MG63 (cell line): ENCODE data around the gene GALNT8. TPM values are rescaled to one million over a fixed set of nuclear protein-coding genes. Genes with fewer than 3 reads are reported as not detected.

Experiments
- DNase-seq: peaks from one replicate; pipeline ENCODE4 v3.0.0-alpha.2; 2020
- H3K27me3 ChIP-seq: fragments of 250-450 bp; sonication (Bioruptor Pico); 2 replicates; pipeline ENCODE4 v1.5.1; 2020; ENCODE audit warnings: mild to moderate bottlenecking, moderate library complexity
- H3K36me3 ChIP-seq: fragments of 250-450 bp; sonication (Bioruptor Pico); 2 replicates; pipeline ENCODE4 v1.5.1; 2020; ENCODE audit warnings: mild to moderate bottlenecking, moderate library complexity
- H3K4me3 ChIP-seq: fragments of 250-450 bp; sonication (Bioruptor Pico); 2 replicates; pipeline ENCODE4 v1.5.1; 2020; ENCODE audit warnings: mild to moderate bottlenecking, moderate library complexity
- H3K9me3 ChIP-seq: fragments of 250-450 bp; sonication (Bioruptor Pico); 2 replicates; pipeline ENCODE4 v1.5.1; 2020; ENCODE audit warnings: mild to moderate bottlenecking, moderate library complexity
- total RNA-seq: library from RNA; depleted of rRNA; stranded (reverse); fragments of >200 nt; shearing (Covaris generic); gene quantifications from 2 replicates; pipeline ENCODE4 v1.2.3, GENCODE V29; 2014; ENCODE audit warnings: low replicate concordance

The GALNT8 gene
- total RNA-seq, 1 experiment from 2014 or later: not detected

GRCh38 chr12:4779749-4780148, 59.5 kb downstream of the GALNT8 start:
- H3K36me3 ChIP-seq: no peaks in the 10 kb centered on the region
- H3K4me3 ChIP-seq: no peak overlapping the region
- peaks cover 15% of the 10 kb centered on the region for H3K27me3 ChIP-seq
- no peak for DNase-seq
- H3K9me3 ChIP-seq: no peaks in the 10 kb centered on the region

- Histone ChIP-seq H3K4me3 (no peak overlapping the region), H3K9me3 (no peaks in the 10 kb centered on the region), H3K36me3 (no peaks in the 10 kb centered on the region), H3K27me3 (peaks cover 5% of the 10 kb centered on the region; the same call in 1 of the 2 replicates)
- DNase-seq: no peak
Measured at GRCh38 chr12:4780641-4781611, 60.7 kb downstream of the GALNT8 start.

- no peak overlapping the region for H3K4me3 ChIP-seq
- DNase-seq: no peak
- H3K9me3 ChIP-seq: no peaks in the 10 kb centered on the region
- no peaks in the 10 kb centered on the region for H3K27me3 ChIP-seq
- no peaks in the 10 kb centered on the region for H3K36me3 ChIP-seq
Measured at GRCh38 chr12:4784404-4785054, 64.3 kb downstream of the GALNT8 start.

GRCh38 chr12:4786795-4787194, 66.6 kb downstream of the GALNT8 start:
- no peak overlapping the region for H3K4me3 ChIP-seq
- no peaks in the 10 kb centered on the region for H3K27me3 ChIP-seq
- H3K9me3 ChIP-seq: no peaks in the 10 kb centered on the region; the same call in 1 of the 2 replicates
- H3K36me3 ChIP-seq: no peaks in the 10 kb centered on the region
- no peak for DNase-seq

- no peak for DNase-seq
Measured at GRCh38 chr12:4787965-4788364, 67.8 kb downstream of the GALNT8 start.

GRCh38 chr12:4789776-4790175, 69.6 kb downstream of the GALNT8 start:
- Histone ChIP-seq H3K9me3 (no peaks in the 10 kb centered on the region; the same call in 1 of the 2 replicates), H3K4me3 (no peak overlapping the region)

More at GRCh38 chr12:4787965-4788364, 67.8 kb downstream of the GALNT8 start:
- Histone ChIP-seq H3K27me3 (no peaks in the 10 kb centered on the region), H3K4me3 (no peak overlapping the region), H3K9me3 (no peaks in the 10 kb centered on the region; the same call in 1 of the 2 replicates), H3K36me3 (no peaks in the 10 kb centered on the region)

GRCh38 chr12:4791497-4791896, 71.3 kb downstream of the GALNT8 start:
- DNase-seq: no peak
- no peaks in the 10 kb centered on the region for H3K36me3 ChIP-seq
- H3K9me3 ChIP-seq: no peaks in the 10 kb centered on the region; the same call in 1 of the 2 replicates
- H3K27me3 ChIP-seq: no peaks in the 10 kb centered on the region
- no peak overlapping the region for H3K4me3 ChIP-seq

More at GRCh38 chr12:4789776-4790175, 69.6 kb downstream of the GALNT8 start:
- no peak for DNase-seq
- Histone ChIP-seq H3K27me3 (no peaks in the 10 kb centered on the region), H3K36me3 (no peaks in the 10 kb centered on the region)

GRCh38 chr12:4794491-4794890, 74.3 kb downstream of the GALNT8 start:
- Histone ChIP-seq H3K9me3 (no peaks in the 10 kb centered on the region; the same call in 1 of the 2 replicates), H3K27me3 (peaks cover 5% of the 10 kb centered on the region; the same call in 1 of the 2 replicates), H3K4me3 (no peak overlapping the region), H3K36me3 (no peaks in the 10 kb centered on the region)
- DNase-seq: no peak

GRCh38 chr12:4796216-4796615, 76.0 kb downstream of the GALNT8 start:
- Histone ChIP-seq H3K9me3 (no peaks in the 10 kb centered on the region; the same call in 1 of the 2 replicates), H3K27me3 (peaks cover 5% of the 10 kb centered on the region; the same call in 1 of the 2 replicates), H3K36me3 (no peaks in the 10 kb centered on the region), H3K4me3 (no peak overlapping the region)
- no peak for DNase-seq

GRCh38 chr12:4796694-4797482, 76.7 kb downstream of the GALNT8 start:
- Histone ChIP-seq H3K36me3 (no peaks in the 10 kb centered on the region), H3K9me3 (no peaks in the 10 kb centered on the region), H3K27me3 (peaks cover 5% of the 10 kb centered on the region; the same call in 1 of the 2 replicates), H3K4me3 (no peak overlapping the region)
- no peak for DNase-seq

GRCh38 chr12:4800555-4800954, 80.4 kb downstream of the GALNT8 start:
- no peaks in the 10 kb centered on the region for H3K9me3 ChIP-seq
- no peak overlapping the region for H3K4me3 ChIP-seq
- no peaks in the 10 kb centered on the region for H3K36me3 ChIP-seq
- DNase-seq: no peak
- peaks cover 9% of the 10 kb centered on the region for H3K27me3 ChIP-seq

GRCh38 chr12:4802841-4803240, 82.6 kb downstream of the GALNT8 start:
- Histone ChIP-seq H3K36me3 (no peaks in the 10 kb centered on the region), H3K4me3 (no peak overlapping the region), H3K27me3 (peaks cover 16% of the 10 kb centered on the region), H3K9me3 (no peaks in the 10 kb centered on the region)
- DNase-seq: no peak

- H3K9me3 ChIP-seq: no peaks in the 10 kb centered on the region
- peaks cover 43% of the 10 kb centered on the region for H3K27me3 ChIP-seq
- no peak overlapping the region for H3K4me3 ChIP-seq
- no peak for DNase-seq
- H3K36me3 ChIP-seq: no peaks in the 10 kb centered on the region
Measured at GRCh38 chr12:4806439-4807115, 86.4 kb downstream of the GALNT8 start.

GRCh38 chr12:4807116-4807783, 87.0 kb downstream of the GALNT8 start:
- peaks cover 40% of the 10 kb centered on the region for H3K27me3 ChIP-seq
- no peak overlapping the region for H3K4me3 ChIP-seq
- no peak for DNase-seq
- H3K36me3 ChIP-seq: no peaks in the 10 kb centered on the region
- H3K9me3 ChIP-seq: no peaks in the 10 kb centered on the region

GRCh38 chr12:4807813-4808212, 87.6 kb downstream of the GALNT8 start:
- no peak for DNase-seq
- Histone ChIP-seq H3K36me3 (no peaks in the 10 kb centered on the region), H3K27me3 (peaks cover 43% of the 10 kb centered on the region), H3K9me3 (no peaks in the 10 kb centered on the region), H3K4me3 (no peak overlapping the region)
